K562 (cell line): ENCODE data around the gene POLR1B. TPM values are rescaled to one million over a fixed set of nuclear protein-coding genes. Genes with fewer than 3 reads are reported as not detected.
"Not testable (repeated sequence)": the region's sequence is repeated elsewhere in the genome, so short reads cannot be mapped to it uniquely, and the experiment has no call there.

ENCODE experiments used
- ATAC-seq: fragments of 200-7000 bp; cut with Tn5 transposase; 3 replicates; pipeline ENCODE4 v1.9.1; 2020; ENCODE audit warnings: moderate library complexity
- BruUV-seq: library from RNA; stranded (reverse); fragments of 400-500 nt; replicated peaks from 2 replicates; lab custom pipeline; 2021; lab: Mats Ljungman, UMichigan
- CTCF ChIA-PET: fragments of 300-600 bp; formaldehyde crosslinking; extraction: SDS; loops from one replicate; lab custom pipeline; 2021; ENCODE audit warnings: low intra/inter-chr PET ratio; lab: Yijun Ruan, JAX
- POLR2A ChIA-PET: fragments of 300-600, 350-650 bp; sonication (Branson Sonifier 250); formaldehyde crosslinking; extraction: SDS; loops from one replicate; lab custom pipeline; 2021; ENCODE audit warnings: antibody characterized with exemption, inconsistent platforms; lab: Yijun Ruan, JAX
- DNase-seq, 4 experiments: peaks; one replicate each; pipeline versions ENCODE4 v3.0.0 to v3.0.0-alpha.2; 2011 to 2018; ENCODE audit warnings: low spot score in 3 of 4, mixed read lengths in 3 of 4; ENCODE audit errors: extremely low read depth in 1 of 4
- FAIRE-seq: peaks from 2 replicates; lab custom pipeline; 2011; peaks lifted over from hg19 to GRCh38; lab: Jason Lieb, UNC
- H2AFZ ChIP-seq: 2 replicates; pipeline ENCODE4 v1.6.0; 2011; ENCODE audit warnings: low read depth, low read length, control low read depth, inconsistent platforms
- H3K27ac ChIP-seq: fragments of 200-600 bp; 3 replicates; pipeline ENCODE4 v1.8.0; 2011; ENCODE audit warnings: low read depth, mild to moderate bottlenecking, control low read depth, inconsistent platforms, low read length, moderate library complexity, mixed read lengths; ENCODE audit errors: extremely low read depth
- H3K27me3 ChIP-seq, 2 experiments: fragments of 300-600 bp in 1 of 2; 2 replicates in 1 of 2; 3 replicates in 1 of 2; pipeline versions ENCODE4 v1.6.0 to v1.8.0; 2011; ENCODE audit warnings: inconsistent platforms in 2 of 2, low read length in 2 of 2, mild to moderate bottlenecking in 1 of 2, mixed read lengths in 1 of 2, moderate library complexity in 1 of 2; ENCODE audit not compliant: control insufficient read depth in 2 of 2, insufficient read depth in 2 of 2
- H3K36me3 ChIP-seq: fragments of 300-600 bp; 3 replicates; pipeline ENCODE4 v1.8.0; 2011; ENCODE audit warnings: mild to moderate bottlenecking, low read length, inconsistent platforms; ENCODE audit not compliant: control insufficient read depth, insufficient read depth
- H3K4me1 ChIP-seq, 2 experiments: fragments of 200-600 bp in 1 of 2; replicated peaks in 1 of 2; 2 replicates in 1 of 2; 3 replicates in 1 of 2; pipeline versions ENCODE4 v1.5.1 to v1.8.0; 2011; ENCODE audit warnings: inconsistent platforms in 2 of 2, low read length in 2 of 2, mild to moderate bottlenecking in 1 of 2, mixed read lengths in 1 of 2, moderate library complexity in 1 of 2; ENCODE audit not compliant: control insufficient read depth in 2 of 2, insufficient read depth in 2 of 2
- H3K4me2 ChIP-seq: 2 replicates; pipeline ENCODE4 v1.6.1; 2011; ENCODE audit warnings: low read length, control low read depth, inconsistent platforms, mixed read lengths; ENCODE audit not compliant: insufficient read depth
- H3K4me3 ChIP-seq: fragments of 200-600 bp; sonication (generic), shearing (Covaris generic); 2 replicates; pipeline ENCODE4 v1.5.1; 2016; ENCODE audit warnings: control low read depth, inconsistent platforms
- H3K79me2 ChIP-seq: fragments of 200-600 bp; 3 replicates; pipeline ENCODE4 v1.8.0; 2011; ENCODE audit warnings: low read length, inconsistent platforms; ENCODE audit not compliant: control insufficient read depth, insufficient read depth
- H3K9ac ChIP-seq, 2 experiments: 2 replicates each; pipeline versions ENCODE4 v1.6.0 to v1.6.1; 2011; ENCODE audit warnings: low read depth in 2 of 2, low read length in 2 of 2, control low read depth in 1 of 2, inconsistent platforms in 1 of 2, mild to moderate bottlenecking in 1 of 2, mixed read lengths in 1 of 2; ENCODE audit not compliant: insufficient read depth in 1 of 2
- H3K9me1 ChIP-seq: one replicate; pipeline ENCODE4 v1.6.0; 2011; ENCODE audit warnings: inconsistent platforms, mild to moderate bottlenecking, low read length, moderate library complexity; ENCODE audit not compliant: control insufficient read depth, insufficient read depth
- H3K9me3 ChIP-seq: replicated peaks from 2 replicates; pipeline ENCODE4 v1.5.1; 2011; ENCODE audit warnings: low read depth, low read length, inconsistent platforms; ENCODE audit not compliant: control insufficient read depth, insufficient read depth
- H4K20me1 ChIP-seq: replicated peaks from 2 replicates; pipeline ENCODE4 v1.6.1; 2011; ENCODE audit warnings: low read length, inconsistent platforms, mixed read lengths; ENCODE audit not compliant: control insufficient read depth, insufficient read depth
- ATF1 ChIP-seq, 2 experiments: fragments of 450-650 bp in 1 of 2; IDR thresholded peaks; 2 replicates each; pipeline ENCODE4 v1.6.1; 2016; ENCODE audit warnings: missing compliant biosample characterization in 1 of 2, missing genetic modification characterization in 1 of 2
- FOXA1 ChIP-seq: fragments of 450-650 bp; IDR thresholded peaks from 2 replicates; pipeline ENCODE4 v1.6.1; 2016; ENCODE audit warnings: mild to moderate bottlenecking, borderline replicate concordance
- HOXB6 ChIP-seq: fragments of 250-450 bp; sonication (Bioruptor Pico); IDR thresholded peaks from 2 replicates; pipeline ENCODE4 v1.5.1; 2022; ENCODE audit warnings: mild to moderate bottlenecking, borderline replicate concordance
- MXI1 ChIP-seq: IDR thresholded peaks from 2 replicates; pipeline ENCODE4 v1.6.1; 2011; ENCODE audit warnings: low read depth, mild to moderate bottlenecking, improper control_type of control experiment, low read length
- MYNN ChIP-seq, 2 experiments: sonication (generic); formaldehyde crosslinking in 1 of 2; IDR thresholded peaks; 2 replicates each; pipeline versions ENCODE4 v1.5.0 to v1.6.1; 2016 to 2020; ENCODE audit warnings: antibody characterized with exemption in 1 of 2, missing genetic modification reagents in 1 of 2
- PCBP2 ChIP-seq: fragments of 200-400 bp; formaldehyde crosslinking; IDR thresholded peaks from 2 replicates; pipeline ENCODE4 v1.6.1; 2018; ENCODE audit warnings: low read length, low read depth, mild to moderate bottlenecking, moderate library complexity; ENCODE audit not compliant: poor library complexity, severe bottlenecking
- PRMT5 ChIP-seq: sonication (generic); formaldehyde crosslinking; IDR thresholded peaks from 2 replicates; pipeline ENCODE4 v1.5.0; 2020; ENCODE audit warnings: missing genetic modification reagents
- PTRF ChIP-seq: fragments of 450-650 bp; IDR thresholded peaks from 2 replicates; pipeline ENCODE4 v1.6.1; 2016; ENCODE audit warnings: mild to moderate bottlenecking, missing genetic modification characterization, missing compliant biosample characterization
- RBM15 ChIP-seq: fragments of 200-400 bp; formaldehyde crosslinking; IDR thresholded peaks from 2 replicates; pipeline ENCODE4 v1.6.1; 2018; ENCODE audit warnings: mild to moderate bottlenecking, low read length, moderate library complexity; ENCODE audit not compliant: insufficient read depth
- RBM39 ChIP-seq: fragments of 200-400 bp; formaldehyde crosslinking; optimal IDR thresholded peaks from 2 replicates; pipeline ENCODE3; 2018; ENCODE audit warnings: low read depth, low read length
- ZNF140 ChIP-seq: fragments of 250-450 bp; sonication (Bioruptor Pico); IDR thresholded peaks from 2 replicates; pipeline ENCODE4 v1.8.0; 2021; ENCODE audit warnings: moderate library complexity, mild to moderate bottlenecking, inconsistent platforms
- ZNF324 ChIP-seq: fragments of 250-450 bp; sonication (Bioruptor Pico); IDR thresholded peaks from 2 replicates; pipeline ENCODE4 v1.4.0; 2020; ENCODE audit warnings: mild to moderate bottlenecking
- ZNF57 ChIP-seq: fragments of 450-650 bp; formaldehyde crosslinking; IDR thresholded peaks from 2 replicates; pipeline ENCODE4 v1.4.0; 2020; ENCODE audit warnings: mild to moderate bottlenecking, moderate library complexity
- ZNF695 ChIP-seq: fragments of 450-650 bp; formaldehyde crosslinking; IDR thresholded peaks from 2 replicates; pipeline ENCODE4 v1.4.0; 2020; ENCODE audit warnings: mild to moderate bottlenecking, moderate library complexity
- WGBS: fragments of 100-300 bp; shearing (Covaris generic); methylation state at CpG from one replicate; pipeline ENCODE4 v1.1.6; 2016; ENCODE audit warnings: low coverage, mixed read lengths; ENCODE audit not compliant: insufficient coverage; ENCODE audit errors: missing lambda C conversion rate; 5-methylcytosine and 5-hydroxymethylcytosine counted together
- in situ Hi-C: fragments of 300-500 bp; cut with MboI; formaldehyde crosslinking; loops from 4 replicates; pipeline ENCODE4 v1.15.0; 2018; ENCODE audit warnings: inconsistent platforms, mixed read lengths
- intact Hi-C: fragments of 100-400 bp; cut with micrococcal nuclease; formaldehyde crosslinking; loops from 2 replicates; pipeline ENCODE4 v1.14.2; 2022
- polyA plus RNA-seq, 8 experiments: library from polyadenylated mRNA; depleted of rRNA in 4 of 8; stranded (reverse) in 5 of 8; unstranded in 3 of 8; fragments of >200 nt; fragmentation: Nextera tagmentation in 2 of 8; fragmentation: Illumina TruSeq in 1 of 8; extraction: Ambion mirVana in 2 of 8; extraction: Trizol in 1 of 8; gene quantifications; 2 replicates each; pipeline versions ENCODE4 v1.2.1 to v1.2.3, GENCODE V29; 2011 to 2014; ENCODE audit warnings: inconsistent platforms in 1 of 8, missing spikeins in 1 of 8
- total RNA-seq, 7 experiments: library from RNA; depleted of rRNA in 6 of 7; stranded (reverse); fragments of >200 nt in 6 of 7; fragmentation: Illumina TruSeq in 2 of 7; extraction: Trizol in 2 of 7; gene quantifications; 2 replicates each; pipeline versions ENCODE4 v1.2.1 to v1.2.3, GENCODE V29; 2011 to 2021; ENCODE audit warnings: low replicate concordance in 1 of 7
- TF ChIP-seq, protein P1 (sequence below): sonication (generic); formaldehyde crosslinking; IDR thresholded peaks from 2 replicates; pipeline ENCODE4 v1.8.1; 2022; ENCODE audit warnings: missing genetic modification reagents
- TF ChIP-seq, protein P2 (sequence below): fragments of 250-450 bp; sonication (Bioruptor Pico); IDR thresholded peaks from 2 replicates; pipeline ENCODE4 v1.8.0; 2022; ENCODE audit warnings: moderate library complexity, mild to moderate bottlenecking, inconsistent platforms

POLR1B gene
- total and polyA plus RNA-seq, 9 of the 15 experiments (the other 6 are each of a cell fraction or from before 2014, with no cell fraction given), result 19.8 to 55.1 (median 40.2) TPM

DNA sequence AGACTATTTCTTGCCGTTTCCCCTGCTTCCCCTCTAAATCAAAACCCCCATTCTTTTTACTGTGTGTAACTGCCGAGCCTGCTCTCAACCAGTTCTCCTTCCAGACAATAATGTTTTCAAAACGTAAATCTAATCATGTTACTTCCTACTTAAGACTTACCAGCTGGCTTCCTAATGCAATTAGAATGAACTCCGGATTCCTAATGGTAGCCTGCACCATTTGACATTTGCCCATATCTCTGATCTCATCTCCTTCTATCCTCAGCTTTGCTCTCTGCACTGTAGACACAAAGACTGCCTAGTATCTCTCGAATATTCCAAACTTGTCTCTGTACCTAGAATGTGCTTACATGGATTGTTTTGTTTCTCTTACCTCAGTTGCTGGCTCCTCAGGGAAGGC lies 47.4 kb upstream of the POLR1B start:
- intact Hi-C loops, result no loop called here
- Histone ChIP-seq H4K20me1 (no peaks in the 10 kb centered on the region), H3K4me2 (no peak overlapping the region), H3K9me3 (no peaks in the 10 kb centered on the region), H3K4me3 (no peak overlapping the region), H3K9ac (no peak overlapping the region), H2AFZ (no peak overlapping the region), H3K9me1 (no peaks in the 10 kb centered on the region), H3K27me3 (no peaks in the 10 kb centered on the region), H3K36me3 (peaks cover 36% of the 10 kb centered on the region), H3K4me1 (peaks cover 6 to 16% of the 10 kb centered on the region in 2 experiments; a peak in 4 of 5 replicates), H3K79me2 (peaks cover 11% of the 10 kb centered on the region), H3K27ac (no peak overlapping the region)
- no TSS peak for BruUV-seq
- ChIA-PET POLR2A (interaction anchor here (1.7 kb wide), 1 partner anchor 15 kb away, joined by 6 read pairs; no protein-coding TSS in a partner anchor), CTCF (no interaction called here)
- ATAC-seq (no peak), FAIRE-seq (no peak), DNase-seq (no peak)
- in situ Hi-C loops, result loop anchor here (25.0 kb wide), 1 partner anchor 233 kb away; the partner anchor contains the start of gene ZC3H8
- TF ChIP-seq ATF1 (CRISPR knock-in tag; IDR thresholded peaks at IDR 0.05) (no peak), ATF1 (tag; IDR thresholded peaks at IDR 0.05) (no peak), PRMT5 (CRISPR knock-in tag) (no peak), MYNN (IDR thresholded peaks at IDR 0.05) (no peak), MYNN (CRISPR knock-in tag; IDR thresholded peaks at IDR 0.05) (no peak), PTRF (tag) (no peak), HOXB6 (CRISPR knock-in tag) (no peak), RBM39 (no peak), ZNF57 (CRISPR knock-in tag) (no peak), ZNF324 (CRISPR knock-in tag) (no peak), PCBP2 (no peak), MXI1 (no peak), RBM15 (no peak), ZNF140 (no peak), FOXA1 (no peak), ZNF695 (no peak)
- TF ChIP-seq, protein P1, sequence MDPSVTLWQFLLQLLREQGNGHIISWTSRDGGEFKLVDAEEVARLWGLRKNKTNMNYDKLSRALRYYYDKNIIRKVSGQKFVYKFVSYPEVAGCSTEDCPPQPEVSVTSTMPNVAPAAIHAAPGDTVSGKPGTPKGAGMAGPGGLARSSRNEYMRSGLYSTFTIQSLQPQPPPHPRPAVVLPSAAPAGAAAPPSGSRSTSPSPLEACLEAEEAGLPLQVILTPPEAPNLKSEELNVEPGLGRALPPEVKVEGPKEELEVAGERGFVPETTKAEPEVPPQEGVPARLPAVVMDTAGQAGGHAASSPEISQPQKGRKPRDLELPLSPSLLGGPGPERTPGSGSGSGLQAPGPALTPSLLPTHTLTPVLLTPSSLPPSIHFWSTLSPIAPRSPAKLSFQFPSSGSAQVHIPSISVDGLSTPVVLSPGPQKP, result no peak
- TF ChIP-seq, protein P2, sequence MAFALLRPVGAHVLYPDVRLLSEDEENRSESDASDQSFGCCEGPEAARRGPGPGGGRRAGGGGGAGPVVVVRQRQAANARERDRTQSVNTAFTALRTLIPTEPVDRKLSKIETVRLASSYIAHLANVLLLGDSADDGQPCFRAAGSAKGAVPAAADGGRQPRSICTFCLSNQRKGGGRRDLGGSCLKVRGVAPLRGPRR (CRISPR knock-in tag), result no peak
- WGBS, result 88% methylated on average over 5 of the region's 5 CpGs

DNA sequence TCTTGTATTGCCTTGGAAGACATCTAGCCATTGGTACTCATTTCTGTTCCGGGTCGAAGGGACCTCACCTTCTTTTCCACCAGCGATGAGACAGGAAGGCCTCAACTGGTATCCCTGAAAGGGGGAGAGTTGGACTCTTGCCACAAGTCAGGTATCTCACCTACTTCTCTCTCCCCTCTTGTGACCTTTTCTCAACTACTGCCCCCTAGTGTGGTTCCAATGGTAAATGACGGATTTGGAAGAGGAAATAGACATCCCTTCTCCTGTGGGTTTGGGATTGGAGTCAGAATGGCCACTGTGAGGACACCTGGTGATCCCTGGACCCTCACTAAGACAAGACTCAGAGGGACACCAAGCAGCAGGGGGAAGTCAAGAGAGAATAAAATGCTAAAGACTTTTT lies 46.4 kb upstream of the POLR1B start:
- H3K27ac ChIP-seq, FAIRE-seq, H3K79me2 ChIP-seq, BruUV-seq, H3K27me3 ChIP-seq, intact Hi-C loops, H3K9ac ChIP-seq, H3K9me1 ChIP-seq, H3K4me3 ChIP-seq, H2AFZ ChIP-seq, DNase-seq, H4K20me1 ChIP-seq, POLR2A ChIA-PET, ATAC-seq, CTCF ChIA-PET, H3K9me3 ChIP-seq, H3K4me2 ChIP-seq: not testable (repeated sequence)
- peaks cover 34% of the 10 kb centered on the region for H3K36me3 ChIP-seq
- WGBS, result 90% methylated on average over 4 of the region's 4 CpGs
- peaks cover 6 to 16% of the 10 kb centered on the region in 2 experiments; a peak in 4 of 5 replicates for H3K4me1 ChIP-seq
- in situ Hi-C loops, result loop anchor here (25.0 kb wide), 1 partner anchor 234 kb away; the partner anchor contains the start of gene ZC3H8
